KMS-11 (cell line): ENCODE results near the gene STX16.

Experiments used
- H2AFZ ChIP-seq: fragments of 200-600 bp; sonication (generic); 2 replicates; pipeline ENCODE4 v1.6.1; 2016; ENCODE audit warnings: antibody characterized with exemption, mixed run types, low read depth
- H3K27ac ChIP-seq: fragments of 200-600 bp; sonication (generic); 2 replicates; pipeline ENCODE4 v1.6.1; 2016; ENCODE audit warnings: mild to moderate bottlenecking, mixed run types
- H3K27me3 ChIP-seq: fragments of 200-600 bp; sonication (generic); 2 replicates; pipeline ENCODE4 v1.6.1; 2017; ENCODE audit warnings: mild to moderate bottlenecking, low read depth, mixed run types, moderate library complexity; ENCODE audit not compliant: insufficient read depth
- H3K36me3 ChIP-seq: fragments of 200-600 bp; sonication (generic); 2 replicates; pipeline ENCODE4 v1.6.1; 2017; ENCODE audit warnings: mild to moderate bottlenecking, mixed run types; ENCODE audit not compliant: insufficient read depth
- H3K4me1 ChIP-seq: fragments of 200-600 bp; sonication (generic); 2 replicates; pipeline ENCODE4 v1.6.1; 2016; ENCODE audit warnings: mild to moderate bottlenecking, low read depth, mixed run types; ENCODE audit not compliant: poor library complexity, severe bottlenecking
- H3K4me2 ChIP-seq: fragments of 200-600 bp; sonication (generic); 2 replicates; pipeline ENCODE4 v1.7.0; 2016; ENCODE audit warnings: mild to moderate bottlenecking, mixed run types
- H3K4me3 ChIP-seq: fragments of 200-600 bp; sonication (generic); IDR thresholded peaks from 2 replicates; pipeline ENCODE4 v1.6.1; 2017; ENCODE audit warnings: low read depth, low read length, mixed read lengths; ENCODE audit not compliant: insufficient read depth
- H3K79me2 ChIP-seq: fragments of 200-600 bp; sonication (generic); 2 replicates; pipeline ENCODE4 v1.6.1; 2016; ENCODE audit warnings: low read depth, mixed run types; ENCODE audit not compliant: insufficient read depth
- H3K9ac ChIP-seq: fragments of 200-600 bp; sonication (generic); 2 replicates; pipeline ENCODE4 v1.6.1; 2016; ENCODE audit warnings: mild to moderate bottlenecking, mixed run types
- H4K20me1 ChIP-seq: fragments of 200-600 bp; sonication (generic); 2 replicates; pipeline ENCODE4 v1.6.1; 2016; ENCODE audit warnings: mild to moderate bottlenecking, mixed run types; ENCODE audit not compliant: insufficient read depth
- TF ChIP-seq, protein P1 (sequence below): fragments of 200-600 bp; sonication (generic); conservative IDR thresholded peaks from 2 replicates; pipeline ENCODE4 v1.6.1; 2017; ENCODE audit warnings: low read depth, mild to moderate bottlenecking, antibody characterized with exemption, low read length, moderate library complexity, mixed read lengths

STX16 gene

DNA sequence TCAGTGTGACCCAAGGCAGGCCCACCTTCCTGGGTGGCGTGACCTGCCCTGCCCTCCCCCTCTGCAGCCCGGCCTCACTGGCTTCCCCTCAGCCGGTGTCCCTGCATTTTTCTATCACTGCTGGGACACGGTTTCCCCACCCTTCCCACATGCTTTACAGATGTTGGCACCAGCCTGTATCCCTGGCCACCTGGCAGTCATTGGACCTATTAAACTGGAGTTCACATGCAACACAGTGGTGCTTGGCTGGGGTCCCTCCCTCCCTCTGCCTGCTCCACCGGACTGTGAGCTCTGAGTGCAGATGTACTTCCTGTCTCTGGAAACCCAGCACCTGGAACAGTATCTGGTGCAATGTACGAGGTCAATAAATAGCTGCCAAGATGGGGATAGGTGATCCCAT, 25.5 kb upstream of the STX16 start:
- H3K36me3 ChIP-seq: no peaks in the 10 kb centered on the region
- H3K4me1 ChIP-seq: no peaks in the 10 kb centered on the region
- no peak overlapping the region for H3K9ac ChIP-seq
- H2AFZ ChIP-seq: no peak overlapping the region
- no peaks in the 10 kb centered on the region for H3K79me2 ChIP-seq
- TF ChIP-seq, protein P1, sequence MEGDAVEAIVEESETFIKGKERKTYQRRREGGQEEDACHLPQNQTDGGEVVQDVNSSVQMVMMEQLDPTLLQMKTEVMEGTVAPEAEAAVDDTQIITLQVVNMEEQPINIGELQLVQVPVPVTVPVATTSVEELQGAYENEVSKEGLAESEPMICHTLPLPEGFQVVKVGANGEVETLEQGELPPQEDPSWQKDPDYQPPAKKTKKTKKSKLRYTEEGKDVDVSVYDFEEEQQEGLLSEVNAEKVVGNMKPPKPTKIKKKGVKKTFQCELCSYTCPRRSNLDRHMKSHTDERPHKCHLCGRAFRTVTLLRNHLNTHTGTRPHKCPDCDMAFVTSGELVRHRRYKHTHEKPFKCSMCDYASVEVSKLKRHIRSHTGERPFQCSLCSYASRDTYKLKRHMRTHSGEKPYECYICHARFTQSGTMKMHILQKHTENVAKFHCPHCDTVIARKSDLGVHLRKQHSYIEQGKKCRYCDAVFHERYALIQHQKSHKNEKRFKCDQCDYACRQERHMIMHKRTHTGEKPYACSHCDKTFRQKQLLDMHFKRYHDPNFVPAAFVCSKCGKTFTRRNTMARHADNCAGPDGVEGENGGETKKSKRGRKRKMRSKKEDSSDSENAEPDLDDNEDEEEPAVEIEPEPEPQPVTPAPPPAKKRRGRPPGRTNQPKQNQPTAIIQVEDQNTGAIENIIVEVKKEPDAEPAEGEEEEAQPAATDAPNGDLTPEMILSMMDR: no peak
- no peak overlapping the region for H3K4me3 ChIP-seq
- no peaks in the 10 kb centered on the region for H4K20me1 ChIP-seq
- no peak overlapping the region for H3K4me2 ChIP-seq
- peaks cover 81% of the 10 kb centered on the region for H3K27me3 ChIP-seq
- no peak overlapping the region for H3K27ac ChIP-seq

DNA sequence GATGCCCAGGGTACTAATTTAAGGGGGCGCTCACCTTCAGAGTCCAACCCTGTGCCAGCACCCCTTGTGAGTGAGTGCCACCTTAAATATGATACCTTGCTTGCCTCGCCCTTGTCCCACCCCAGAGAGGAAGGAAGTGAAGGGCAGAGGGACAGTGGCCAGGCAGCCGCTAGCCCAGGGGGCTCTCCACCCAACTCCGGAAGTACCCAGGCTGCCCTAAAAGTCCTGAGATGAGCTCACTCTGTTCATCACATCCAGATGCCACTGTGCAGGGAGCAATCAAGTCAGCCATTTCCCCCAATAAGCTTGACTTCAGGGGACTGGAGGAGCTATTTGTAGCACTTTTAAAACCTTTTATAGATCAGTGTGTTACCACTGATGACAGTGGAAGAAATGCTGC, 25.0 kb upstream of the STX16 start:
- Histone ChIP-seq H2AFZ (no peak overlapping the region), H3K27me3 (peaks cover 86% of the 10 kb centered on the region), H3K27ac (no peak overlapping the region)

DNA sequence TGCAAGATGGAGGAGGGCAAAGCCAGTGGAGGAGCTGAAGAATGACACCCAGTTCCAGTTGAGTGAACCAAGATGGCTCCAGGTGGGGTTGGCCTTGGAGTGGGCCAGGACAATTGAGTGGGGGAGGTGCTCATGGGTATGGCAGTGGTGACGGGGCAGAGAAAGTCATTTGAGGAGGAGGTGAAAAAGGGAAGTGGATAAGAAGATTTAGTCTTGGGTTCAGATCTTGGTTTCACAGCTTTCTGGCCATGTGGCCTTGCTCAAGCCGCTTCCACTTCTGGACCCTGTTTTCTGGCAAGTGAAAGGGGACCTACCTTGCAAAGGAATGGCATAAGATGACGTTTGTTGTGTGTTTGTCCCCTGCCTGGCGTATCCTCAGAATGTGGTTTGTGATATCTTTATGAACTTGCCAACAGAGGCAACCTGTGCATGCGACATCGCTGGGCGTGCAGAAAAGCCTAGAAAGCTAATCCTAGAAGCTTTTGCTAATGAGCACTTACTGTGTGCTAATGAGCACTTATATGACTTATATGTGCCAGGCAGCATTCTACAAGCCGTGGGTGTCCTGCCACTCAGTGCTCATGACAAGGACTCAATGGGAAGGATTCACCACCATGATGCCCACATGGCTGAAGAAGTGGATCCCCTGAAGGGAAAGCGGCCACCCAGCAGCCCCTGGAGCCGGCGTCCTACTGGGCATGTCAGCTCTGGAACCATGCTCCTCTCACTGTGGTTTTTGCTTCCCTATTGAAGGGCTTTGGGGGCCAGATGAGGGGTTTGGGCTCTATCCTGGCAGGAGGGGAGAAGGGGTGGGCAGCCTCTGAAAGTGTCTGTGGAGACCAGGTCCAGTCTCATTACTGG, 23.6 kb upstream of the STX16 start:
- Histone ChIP-seq H3K27ac (no peak overlapping the region), H3K4me1 (no peaks in the 10 kb centered on the region), H3K27me3 (peaks cover 84% of the 10 kb centered on the region)

More for the DNA sequence above, 25.0 kb upstream of the STX16 start:
- TF ChIP-seq, protein P1: no peak
- Histone ChIP-seq H3K9ac (no peak overlapping the region), H3K4me1 (no peaks in the 10 kb centered on the region), H3K4me2 (no peak overlapping the region), H3K36me3 (no peaks in the 10 kb centered on the region), H3K79me2 (no peaks in the 10 kb centered on the region), H4K20me1 (no peaks in the 10 kb centered on the region), H3K4me3 (no peak overlapping the region)

DNA sequence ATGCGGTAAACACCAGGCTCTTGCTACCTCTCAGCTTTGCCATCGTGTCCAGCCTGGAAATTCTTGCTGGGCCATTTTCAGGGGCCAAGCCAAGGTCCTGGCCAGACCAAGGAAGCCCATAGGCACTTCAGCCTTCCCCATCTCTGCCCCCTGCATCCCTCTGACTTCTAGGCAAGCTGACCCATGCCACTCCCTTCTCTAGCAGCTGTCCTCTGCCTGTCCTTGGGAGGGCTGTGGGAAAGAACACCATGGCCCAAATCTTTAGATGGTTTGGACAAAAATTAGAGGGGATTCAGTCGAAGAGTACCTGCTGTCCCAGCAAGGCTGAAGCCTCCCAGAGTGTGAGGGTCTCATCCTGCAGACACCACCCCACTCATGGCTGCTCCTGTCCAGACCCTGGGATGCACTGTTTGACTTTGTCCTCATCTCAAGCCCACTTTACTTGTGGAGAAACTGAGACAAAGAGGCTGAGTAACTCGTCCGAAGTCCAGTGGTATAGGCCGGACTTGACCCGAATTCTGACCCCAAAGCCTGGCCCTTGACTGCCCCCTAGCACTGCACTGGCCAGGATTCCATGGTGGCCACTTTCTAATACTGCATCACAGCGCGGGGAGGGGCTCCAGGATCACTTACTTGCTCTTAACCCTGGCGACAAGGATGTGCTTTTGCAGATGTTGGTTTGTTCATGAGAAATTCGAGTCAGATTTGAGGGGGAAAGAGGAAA, 22.4 kb upstream of the STX16 start:
- H2AFZ ChIP-seq: no peak overlapping the region
- H3K4me1 ChIP-seq: no peaks in the 10 kb centered on the region
- no peaks in the 10 kb centered on the region for H4K20me1 ChIP-seq
- no peak overlapping the region for H3K9ac ChIP-seq
- peaks cover 89% of the 10 kb centered on the region for H3K27me3 ChIP-seq
- H3K79me2 ChIP-seq: no peaks in the 10 kb centered on the region
- H3K36me3 ChIP-seq: no peaks in the 10 kb centered on the region
- TF ChIP-seq, protein P1: no peak
- no peak overlapping the region for H3K4me2 ChIP-seq
- no peak overlapping the region for H3K4me3 ChIP-seq
- H3K27ac ChIP-seq: no peak overlapping the region

More for the DNA sequence above, 23.6 kb upstream of the STX16 start:
- TF ChIP-seq, protein P1: no peak
- H4K20me1 ChIP-seq: no peaks in the 10 kb centered on the region
- no peak overlapping the region for H3K4me2 ChIP-seq
- no peak overlapping the region for H2AFZ ChIP-seq
- no peaks in the 10 kb centered on the region for H3K79me2 ChIP-seq
- no peaks in the 10 kb centered on the region for H3K36me3 ChIP-seq
- no peak overlapping the region for H3K4me3 ChIP-seq
- no peak overlapping the region for H3K9ac ChIP-seq
